DND-41 (cell line): ENCODE measurements around the gene GCLM.
"Not testable (repeated sequence)": the region's sequence is repeated elsewhere in the genome, so short reads cannot be mapped to it uniquely, and the experiment has no call there.

Experiments
- ATAC-seq: fragments of 200-7000 bp; cut with Tn5 transposase; 3 replicates; pipeline ENCODE4 v1.9.1; 2021; ENCODE audit warnings: low read depth; ENCODE audit not compliant: insufficient read depth
- DNase-seq: peaks from one replicate; pipeline ENCODE4 v3.0.0-alpha.2; 2020
- H2AFZ ChIP-seq: 2 replicates; pipeline ENCODE4 v1.6.0; 2012; ENCODE audit warnings: low read depth, low read length
- H3K27ac ChIP-seq: 2 replicates; pipeline ENCODE4 v1.5.1; 2012; ENCODE audit warnings: low read length, inconsistent platforms
- H3K27me3 ChIP-seq: fragments of 200-600 bp; sonication (generic); 2 replicates; pipeline ENCODE4 v1.6.0; 2012; ENCODE audit warnings: low read length, mild to moderate bottlenecking, inconsistent platforms; ENCODE audit not compliant: insufficient read depth, poor library complexity
- H3K36me3 ChIP-seq: 2 replicates; pipeline ENCODE4 v1.5.1; 2012; ENCODE audit warnings: low read length, inconsistent platforms; ENCODE audit not compliant: insufficient read depth
- H3K4me1 ChIP-seq: 2 replicates; pipeline ENCODE4 v1.5.1; 2012; ENCODE audit warnings: mild to moderate bottlenecking, low read length; ENCODE audit not compliant: insufficient read depth
- H3K4me2 ChIP-seq: 2 replicates; pipeline ENCODE4 v1.6.0; 2012; ENCODE audit warnings: mild to moderate bottlenecking, moderate library complexity, low read length, inconsistent platforms; ENCODE audit not compliant: insufficient read depth
- H3K4me3 ChIP-seq, 2 experiments: fragments of 200-600 bp in 1 of 2; shearing (Covaris generic) in 1 of 2; 2 replicates each; pipeline ENCODE4 v1.5.1; 2012 to 2016; ENCODE audit warnings: inconsistent platforms in 2 of 2, low read length in 2 of 2, mild to moderate bottlenecking in 2 of 2, low read depth in 1 of 2, moderate library complexity in 1 of 2
- H3K79me2 ChIP-seq: 2 replicates; pipeline ENCODE4 v1.6.0; 2012; ENCODE audit warnings: low read length, inconsistent platforms; ENCODE audit not compliant: insufficient read depth
- H3K9ac ChIP-seq: 2 replicates; pipeline ENCODE4 v1.6.0; 2012; ENCODE audit warnings: low read depth, mild to moderate bottlenecking, inconsistent platforms, low read length, moderate library complexity
- H3K9me3 ChIP-seq: 2 replicates; pipeline ENCODE4 v1.5.1; 2012; ENCODE audit warnings: low read length, moderate library complexity, mild to moderate bottlenecking, inconsistent platforms; ENCODE audit not compliant: insufficient read depth, severe bottlenecking
- H4K20me1 ChIP-seq: 2 replicates; pipeline ENCODE4 v1.6.0; 2012; ENCODE audit warnings: low read length; ENCODE audit not compliant: insufficient read depth
- EZH2 ChIP-seq: IDR thresholded peaks from 3 replicates; pipeline ENCODE4 v1.6.1; 2012; ENCODE audit warnings: borderline replicate concordance, low read depth, mild to moderate bottlenecking, moderate library complexity, low read length, inconsistent platforms; ENCODE audit not compliant: severe bottlenecking
- TF ChIP-seq, protein P1 (sequence below): IDR thresholded peaks from 2 replicates; pipeline ENCODE4 v1.5.1; 2012; ENCODE audit warnings: borderline replicate concordance, low read length, moderate library complexity, mild to moderate bottlenecking; ENCODE audit not compliant: poor library complexity, severe bottlenecking; ENCODE audit errors: extremely low read depth

The GCLM gene

DNA sequence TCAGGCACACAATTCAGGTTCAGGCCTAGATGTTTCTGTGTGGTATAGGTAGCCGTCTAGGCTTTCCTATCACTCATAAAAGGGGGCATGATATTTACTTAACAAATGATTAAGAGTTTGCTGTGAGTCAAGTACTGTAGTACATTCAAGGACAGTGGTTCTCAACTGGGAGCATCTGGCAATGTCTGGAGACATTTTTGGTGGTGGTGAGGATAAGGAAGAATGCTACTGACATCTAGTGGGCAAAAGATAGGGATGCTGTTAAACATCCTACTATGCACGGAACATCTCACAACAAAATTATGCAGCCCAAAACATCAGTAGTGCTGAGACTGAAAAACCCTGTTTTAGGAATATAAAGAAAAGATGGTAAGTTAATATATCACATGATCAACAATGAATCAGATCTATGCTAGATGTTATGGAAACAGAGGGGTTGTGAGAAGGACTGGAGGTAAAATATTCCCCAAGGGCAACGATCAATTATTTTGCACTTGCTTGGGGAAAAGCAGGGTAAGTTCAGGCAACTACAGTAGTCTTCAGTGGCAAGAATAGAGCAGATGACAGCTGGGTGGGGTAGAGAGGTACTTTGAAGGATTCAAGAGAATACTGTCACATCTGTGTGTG is 35.1 kb downstream of the GCLM start:
- peaks cover 88% of the 10 kb centered on the region for H3K36me3 ChIP-seq
- no peak overlapping the region for H3K9ac ChIP-seq
- H3K79me2 ChIP-seq = peaks cover 41% of the 10 kb centered on the region
- H3K4me3 ChIP-seq = no peak overlapping the region
- peaks cover 29% of the 10 kb centered on the region; the same call in 1 of the 2 replicates for H4K20me1 ChIP-seq
- H3K4me1 ChIP-seq = peaks cover 27% of the 10 kb centered on the region
- no peak overlapping the region for H3K27ac ChIP-seq
- peak; percentile 31 for DNase-seq
- no peak for TF ChIP-seq EZH2
- TF ChIP-seq, protein P1, sequence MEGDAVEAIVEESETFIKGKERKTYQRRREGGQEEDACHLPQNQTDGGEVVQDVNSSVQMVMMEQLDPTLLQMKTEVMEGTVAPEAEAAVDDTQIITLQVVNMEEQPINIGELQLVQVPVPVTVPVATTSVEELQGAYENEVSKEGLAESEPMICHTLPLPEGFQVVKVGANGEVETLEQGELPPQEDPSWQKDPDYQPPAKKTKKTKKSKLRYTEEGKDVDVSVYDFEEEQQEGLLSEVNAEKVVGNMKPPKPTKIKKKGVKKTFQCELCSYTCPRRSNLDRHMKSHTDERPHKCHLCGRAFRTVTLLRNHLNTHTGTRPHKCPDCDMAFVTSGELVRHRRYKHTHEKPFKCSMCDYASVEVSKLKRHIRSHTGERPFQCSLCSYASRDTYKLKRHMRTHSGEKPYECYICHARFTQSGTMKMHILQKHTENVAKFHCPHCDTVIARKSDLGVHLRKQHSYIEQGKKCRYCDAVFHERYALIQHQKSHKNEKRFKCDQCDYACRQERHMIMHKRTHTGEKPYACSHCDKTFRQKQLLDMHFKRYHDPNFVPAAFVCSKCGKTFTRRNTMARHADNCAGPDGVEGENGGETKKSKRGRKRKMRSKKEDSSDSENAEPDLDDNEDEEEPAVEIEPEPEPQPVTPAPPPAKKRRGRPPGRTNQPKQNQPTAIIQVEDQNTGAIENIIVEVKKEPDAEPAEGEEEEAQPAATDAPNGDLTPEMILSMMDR = peak; percentile 81
- ATAC-seq = peak; percentile 58
- H2AFZ ChIP-seq = no peak overlapping the region
- H3K9me3 ChIP-seq = no peaks in the 10 kb centered on the region
- H3K4me2 ChIP-seq = no peak overlapping the region
- H3K27me3 ChIP-seq = no peaks in the 10 kb centered on the region

DNA sequence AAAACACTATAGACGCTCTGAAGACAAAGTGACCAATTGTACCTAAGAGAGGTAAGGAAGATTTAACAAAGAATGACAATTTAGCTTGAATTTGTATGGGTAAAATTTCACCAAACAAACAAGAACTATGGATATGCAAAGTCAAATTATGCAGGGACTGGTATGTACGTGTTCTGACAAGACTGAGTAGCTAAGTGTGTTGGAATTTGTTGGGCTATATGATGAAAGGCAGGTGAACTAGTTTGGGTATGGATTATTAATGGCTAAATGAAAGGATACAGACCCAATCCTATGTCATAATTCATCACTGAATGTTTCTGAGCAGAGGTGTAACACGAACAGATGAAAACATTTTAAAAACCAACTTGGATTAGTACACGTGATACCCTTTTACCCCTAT is 37.9 kb downstream of the GCLM start:
- TF ChIP-seq EZH2 = no peak
- TF ChIP-seq, protein P1 = no peak
- no peak overlapping the region for H3K4me2 ChIP-seq
- H3K79me2 ChIP-seq = peaks cover 14% of the 10 kb centered on the region
- no peak for DNase-seq
- H3K36me3 ChIP-seq = peaks cover 77% of the 10 kb centered on the region
- H3K27ac ChIP-seq = no peak overlapping the region
- no peak overlapping the region for H2AFZ ChIP-seq
- H4K20me1 ChIP-seq = peaks cover 8% of the 10 kb centered on the region; the same call in 1 of the 2 replicates
- no peaks in the 10 kb centered on the region for H3K27me3 ChIP-seq
- H3K4me3 ChIP-seq = no peak overlapping the region
- peaks cover 5% of the 10 kb centered on the region for H3K4me1 ChIP-seq
- ATAC-seq = no peak
- no peaks in the 10 kb centered on the region for H3K9me3 ChIP-seq
- H3K9ac ChIP-seq = no peak overlapping the region

- H3K9ac ChIP-seq = no peak overlapping the region
- peaks cover 4% of the 10 kb centered on the region; the same call in 1 of the 2 replicates for H4K20me1 ChIP-seq
- H2AFZ ChIP-seq = no peak overlapping the region
- TF ChIP-seq, protein P1 = no peak
- TF ChIP-seq EZH2 = no peak
- H3K9me3 ChIP-seq = no peaks in the 10 kb centered on the region
- no peaks in the 10 kb centered on the region for H3K27me3 ChIP-seq
- ATAC-seq (no peak), DNase-seq (no peak)
- no peak overlapping the region for H3K4me3 ChIP-seq
- H3K27ac ChIP-seq = no peak overlapping the region
- H3K36me3 ChIP-seq = peaks cover 62% of the 10 kb centered on the region
- no peak overlapping the region for H3K4me2 ChIP-seq
- H3K4me1 ChIP-seq = no peaks in the 10 kb centered on the region
- H3K79me2 ChIP-seq = peaks cover 8% of the 10 kb centered on the region; the same call in 1 of the 2 replicates
These were observed 39.6 kb downstream of the GCLM start for GRCh38 chr1:93869653-93870052.

DNA sequence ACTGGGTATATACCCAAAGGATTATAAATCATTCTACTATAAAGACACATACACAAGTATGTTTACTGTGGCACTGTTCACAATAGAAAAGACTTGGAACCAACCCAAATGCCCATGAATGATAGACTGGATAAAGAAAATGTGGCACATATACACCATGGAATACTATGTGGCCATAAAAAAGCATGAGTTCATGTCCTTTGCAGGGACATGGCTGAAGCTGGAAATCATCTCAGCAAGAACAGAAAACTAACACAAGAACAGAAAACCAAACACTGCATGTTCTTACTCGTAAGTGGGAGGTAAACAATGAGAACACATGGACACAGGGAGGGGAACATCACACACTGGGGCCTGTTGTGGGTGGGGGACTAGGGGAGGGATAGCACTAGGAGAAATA is 40.7 kb downstream of the GCLM start:
- H3K4me3 ChIP-seq, H3K27me3 ChIP-seq, H4K20me1 ChIP-seq, H3K9ac ChIP-seq, H2AFZ ChIP-seq, H3K27ac ChIP-seq, ATAC-seq, DNase-seq, H3K4me1 ChIP-seq, H3K79me2 ChIP-seq, H3K9me3 ChIP-seq, H3K4me2 ChIP-seq: not testable (repeated sequence)
- peaks cover 50% of the 10 kb centered on the region for H3K36me3 ChIP-seq
